Measurements from ENCODE around the gene STOML1. TPM values are rescaled to one million over a fixed set of nuclear protein-coding genes. Genes with fewer than 3 reads are reported as not detected.

STOML1 gene
- total RNA-seq, 1 experiment from 2014 or later = 2.5 TPM

DNA sequence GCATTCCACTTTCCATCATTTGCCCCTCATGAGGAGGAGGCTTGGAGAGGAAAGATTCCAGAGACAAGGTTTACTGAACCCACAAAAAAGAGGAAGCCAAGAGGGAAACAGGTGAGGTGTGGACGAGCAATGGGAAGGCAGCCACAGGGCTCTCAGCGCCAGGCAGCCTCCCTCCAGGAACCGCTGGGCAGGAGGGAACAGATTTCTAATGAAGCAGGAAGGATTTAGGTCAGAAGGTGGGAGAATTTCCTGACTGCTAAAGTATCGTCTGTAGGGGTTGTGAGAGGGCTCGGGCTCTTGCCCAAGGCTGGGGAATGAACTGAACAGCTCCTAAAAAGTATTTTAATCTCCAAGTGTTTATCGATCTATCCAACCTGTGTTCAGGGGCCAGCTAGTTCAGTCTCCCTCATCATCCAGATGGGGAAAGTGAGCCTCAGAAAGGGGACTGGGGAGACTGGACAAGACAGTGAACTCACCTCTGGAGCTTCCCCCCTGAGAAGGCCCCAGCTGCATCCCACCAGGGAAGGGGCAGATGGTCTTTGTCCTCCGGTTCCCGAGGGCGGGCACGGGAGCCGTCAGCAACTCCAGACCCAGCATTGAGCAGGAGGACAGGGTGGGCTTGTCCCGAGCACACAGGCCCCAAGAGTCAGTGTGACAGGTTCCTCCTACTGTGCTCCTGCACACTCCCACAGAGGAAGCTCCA, 55.4 kb downstream of the STOML1 start:
- no peaks in the 10 kb centered on the region for H4K20me1 ChIP-seq (ENCODE audit: control insufficient read depth, insufficient read depth, insufficient read length)
- H3K27me3 Mint-ChIP-seq (ENCODE audit: low read depth) = peaks cover 3% of the 10 kb centered on the region
- no peaks in the 10 kb centered on the region for H3K23me2 ChIP-seq (ENCODE audit: insufficient read length, low read depth, low read length, poor library complexity, severe bottlenecking)
- H3K27me3 ChIP-seq (ENCODE audit: insufficient read depth, low read length) = no peaks in the 10 kb centered on the region
- WGBS (ENCODE audit: extremely low coverage, insufficient read length, low lambda C conversion rate) = no CpG with 5 or more reads among the region's 12 CpGs
- no peak overlapping the region for H4K5ac ChIP-seq (ENCODE audit: insufficient read length, low read depth, low read length)
- no peak overlapping the region for H2BK5ac ChIP-seq (ENCODE audit: insufficient read length, low read length)
- no peak overlapping the region for H3K27ac ChIP-seq (ENCODE audit: insufficient read length, low read depth, low read length)
- H3K79me1 ChIP-seq (ENCODE audit: insufficient read depth, low read depth, low read length, poor library complexity, severe bottlenecking) = no peaks in the 10 kb centered on the region
- no peak for TF ChIP-seq CTCF (conservative IDR thresholded peaks at IDR 0.05)
- no peak overlapping the region for H3K23ac ChIP-seq (ENCODE audit: insufficient read length, low read depth, low read length)
- H3K14ac ChIP-seq (ENCODE audit: insufficient read depth, low read length) = no peak overlapping the region
- no peak overlapping the region for H3K56ac ChIP-seq (ENCODE audit: insufficient read length, low read depth, low read length)
- H2BK15ac ChIP-seq (ENCODE audit: low read depth, low read length) = no peak overlapping the region
- DNase-seq = no peak
- H2BK12ac ChIP-seq (ENCODE audit: insufficient read length, low read depth, low read length) = no peak overlapping the region
- H2AFZ ChIP-seq (ENCODE audit: low read length) = no peak overlapping the region
- H3K79me2 ChIP-seq (ENCODE audit: insufficient read depth, low read length) = no peaks in the 10 kb centered on the region
- peak overlapping the region in 2 of 3 experiments; percentile 35 to 80; a peak in 4 of 7 replicates for H3K27ac Mint-ChIP-seq
- no peak overlapping the region for H3K18ac ChIP-seq (ENCODE audit: insufficient read length, low read depth, low read length)
- H2AK5ac ChIP-seq (ENCODE audit: insufficient read length, low read length) = no peak overlapping the region
- H3K4me1 ChIP-seq (ENCODE audit: insufficient read depth, low read length) = no peaks in the 10 kb centered on the region
- no peaks in the 10 kb centered on the region for H3K9me3 Mint-ChIP-seq
- no peaks in the 10 kb centered on the region for H3K36me3 Mint-ChIP-seq (ENCODE audit: insufficient read depth in 1 of 3, low read depth in 3 of 3)
- no peak overlapping the region for H3K4ac ChIP-seq (ENCODE audit: low read depth, low read length)
- H4K91ac ChIP-seq (ENCODE audit: insufficient read length, low read depth, low read length) = no peak overlapping the region
- H3T11ph ChIP-seq (ENCODE audit: low read length) = no peak overlapping the region
- no peaks in the 10 kb centered on the region for H3K9me3 ChIP-seq (ENCODE audit: control insufficient read depth, low read depth, low read length)
- no peak overlapping the region for H4K8ac ChIP-seq (replicated peaks; ENCODE audit: insufficient read length, low read depth, low read length)
- H3K4me1 Mint-ChIP-seq = peaks cover 17 to 23% of the 10 kb centered on the region in 2 experiments
- H2BK120ac ChIP-seq (ENCODE audit: low read depth, low read length, poor library complexity, severe bottlenecking) = no peak overlapping the region
- H3K4me2 ChIP-seq (ENCODE audit: insufficient read depth, insufficient read length, low read length) = no peak overlapping the region
- H3K9ac ChIP-seq (ENCODE audit: extremely low read depth, insufficient read length, low read length) = no peak overlapping the region
- H2BK20ac ChIP-seq (ENCODE audit: low read depth, low read length, poor library complexity, severe bottlenecking) = no peak overlapping the region
- H3K4me3 Mint-ChIP-seq = no peak overlapping the region

Measured in H9 (cell line).